GM10248 (cell line): ENCODE results near the gene SPOCD1.

ENCODE experiments used
- CTCF ChIA-PET: fragments of 300-600 bp; sonication (Branson Sonifier 250); formaldehyde crosslinking; extraction: SDS; loops from one replicate; lab custom pipeline; 2021; ENCODE audit warnings: antibody characterized with exemption; lab: Yijun Ruan, JAX
- POLR2A ChIA-PET: fragments of 350-650 bp; sonication (Branson Sonifier 250); formaldehyde crosslinking; extraction: SDS; loops from one replicate; lab custom pipeline; 2020; ENCODE audit warnings: antibody characterized with exemption; lab: Yijun Ruan, JAX
- DNase-seq: peaks from one replicate; pipeline ENCODE4 v3.0.0; 2012; ENCODE audit errors: extremely low spot score
- CTCF ChIP-seq: IDR thresholded peaks from 2 replicates; pipeline ENCODE4 v1.5.1; 2012; ENCODE audit warnings: mild to moderate bottlenecking, low read depth; ENCODE audit errors: extremely low read depth, missing control alignments, control extremely low read depth

Gene SPOCD1

GRCh38 chr1:31812158-31812829 is 3.5 kb downstream of the SPOCD1 start:
- POLR2A ChIA-PET, result no interaction called here

GRCh38 chr1:31811605-31812004 is 4.2 kb downstream of the SPOCD1 start:
- no peak for DNase-seq
- TF ChIP-seq CTCF, result no peak
- ChIA-PET CTCF (interaction anchor here (1.2 to 3.3 kb wide), 2 partner anchors 23 to 224 kb away, joined by 3 to 12 read pairs; no protein-coding TSS in a partner anchor), POLR2A (no interaction called here)

More at GRCh38 chr1:31812158-31812829, 3.5 kb downstream of the SPOCD1 start:
- CTCF ChIA-PET, result interaction anchor here (0.7 to 6.0 kb wide), 5 partner anchors 21 to 418 kb away, joined by 3 to 41 read pairs (median 4); no protein-coding TSS in a partner anchor
- DNase-seq, result peak; percentile 6
- TF ChIP-seq CTCF, result no peak

GRCh38 chr1:31809698-31810097 is 6.1 kb downstream of the SPOCD1 start:
- CTCF ChIA-PET, result interaction anchor here (0.8 to 1.5 kb wide), 4 partner anchors 9 to 253 kb away, joined by 3 to 6 read pairs (median 4); no protein-coding TSS in a partner anchor
- no peak for TF ChIP-seq CTCF
- no peak for DNase-seq
- POLR2A ChIA-PET, result no interaction called here

- CTCF ChIA-PET, result interaction anchor here (0.8 to 1.1 kb wide), 2 partner anchors 28 to 156 kb away, joined by 3 read pairs; no protein-coding TSS in a partner anchor
- no peak for DNase-seq
- POLR2A ChIA-PET, result interaction anchor here (0.6 kb wide), 1 partner anchor 8 kb away, joined by 3 read pairs; no protein-coding TSS in a partner anchor
- no peak for TF ChIP-seq CTCF
These were observed 8.4 kb downstream of the SPOCD1 start for GRCh38 chr1:31807273-31808048.

- no peak for TF ChIP-seq CTCF
- ChIA-PET CTCF (interaction anchor here (1.1 to 3.2 kb wide), 4 partner anchors 10 to 159 kb away, joined by 4 to 19 read pairs (median 6); partner anchors contain the start of gene SPOCD1), POLR2A (no interaction called here)
- no peak for DNase-seq
These were observed 10.5 kb downstream of the SPOCD1 start for GRCh38 chr1:31805318-31805717.

GRCh38 chr1:31804098-31804497 is 11.7 kb downstream of the SPOCD1 start:
- no peak for DNase-seq
- POLR2A ChIA-PET, result no interaction called here
- CTCF ChIA-PET, result interaction anchor here (1.0 to 3.2 kb wide), 3 partner anchors 13 to 160 kb away, joined by 3 to 19 read pairs (median 4); no protein-coding TSS in a partner anchor
- no peak for TF ChIP-seq CTCF
